Liver (tissue), 9 donors: Measurements from ENCODE around the gene FAM200C. TPM values are rescaled to one million over a fixed set of nuclear protein-coding genes. Genes with fewer than 3 reads are reported as not detected.

ENCODE experiments used
- DNase-seq: peaks from one replicate; pipeline ENCODE4 v3.0.0-alpha.2; 2017; ENCODE audit warnings: low spot score
- H3K27ac ChIP-seq, 2 donors: one replicate each; pipeline ENCODE4 v1.7.0; 2013; ENCODE audit warnings: inconsistent platforms in 2 of 2, low read length in 2 of 2, control low read depth in 1 of 2, low read depth in 1 of 2, mild to moderate bottlenecking in 1 of 2
- H3K27me3 ChIP-seq, 4 donors: one replicate each; pipeline versions ENCODE4 v1.6.1 to v1.7.0; 2013; ENCODE audit warnings: low read length in 3 of 4, inconsistent platforms in 1 of 4, mild to moderate bottlenecking in 1 of 4, moderate library complexity in 1 of 4; ENCODE audit not compliant: control insufficient read depth in 4 of 4, insufficient read depth in 4 of 4
- H3K36me3 ChIP-seq, 4 donors: one replicate each; pipeline versions ENCODE4 v1.6.1 to v1.7.0; 2013; ENCODE audit warnings: low read length in 3 of 4, mild to moderate bottlenecking in 3 of 4, low read depth in 1 of 4, moderate library complexity in 1 of 4; ENCODE audit not compliant: control insufficient read depth in 4 of 4, insufficient read depth in 3 of 4
- H3K4me1 ChIP-seq, 4 donors: one replicate each; pipeline versions ENCODE4 v1.6.1 to v1.7.0; 2013; ENCODE audit warnings: low read length in 3 of 4, mild to moderate bottlenecking in 3 of 4, moderate library complexity in 1 of 4; ENCODE audit not compliant: control insufficient read depth in 4 of 4, insufficient read depth in 4 of 4
- H3K4me3 ChIP-seq, 3 donors: one replicate each; pipeline versions ENCODE4 v1.6.1 to v1.7.0; 2013; ENCODE audit warnings: low read length in 3 of 3, control low read depth in 1 of 3, low read depth in 1 of 3, mild to moderate bottlenecking in 1 of 3
- H3K9ac ChIP-seq, 2 donors: one replicate each; pipeline ENCODE4 v1.7.0; 2013; ENCODE audit warnings: low read length in 2 of 2, mild to moderate bottlenecking in 2 of 2, moderate library complexity in 2 of 2, control low read depth in 1 of 2, low read depth in 1 of 2
- H3K9me3 ChIP-seq, 4 donors: one replicate each; pipeline versions ENCODE4 v1.6.1 to v1.7.0; 2013; ENCODE audit warnings: low read length in 3 of 4; ENCODE audit not compliant: control insufficient read depth in 4 of 4
- ATF3 ChIP-seq: IDR thresholded peaks from 2 replicates; pipeline ENCODE4 v1.6.1; 2016; ENCODE audit warnings: antibody characterized with exemption
- CTCF ChIP-seq: fragments of 150-350 bp; IDR thresholded peaks from 2 replicates; pipeline ENCODE4 v1.5.1; 2017; ENCODE audit warnings: improper control_type of control experiment, low read depth, low read length; ENCODE audit not compliant: missing input control
- EGR1 ChIP-seq, 2 donors: IDR thresholded peaks; 2 replicates each; pipeline ENCODE4 v1.6.1; 2016 to 2018; ENCODE audit warnings: antibody characterized with exemption in 2 of 2, low read depth in 2 of 2
- FOXA1 ChIP-seq: IDR thresholded peaks from 2 replicates; pipeline ENCODE4 v1.6.1; 2016; ENCODE audit warnings: antibody characterized with exemption
- GABPA ChIP-seq, 2 donors: IDR thresholded peaks in 1 of 2; conservative IDR thresholded peaks in 1 of 2; 2 replicates each; pipeline ENCODE4 v1.6.1; 2016; ENCODE audit warnings: antibody characterized with exemption in 2 of 2, mild to moderate bottlenecking in 1 of 2, moderate library complexity in 1 of 2
- HNF4A ChIP-seq, 2 donors: conservative IDR thresholded peaks; 2 replicates each; pipeline ENCODE4 v1.6.1; 2016; ENCODE audit warnings: antibody characterized with exemption in 2 of 2, mild to moderate bottlenecking in 2 of 2
- JUND ChIP-seq, 2 donors: IDR thresholded peaks; 2 replicates each; pipeline ENCODE4 v1.6.1; 2016; ENCODE audit warnings: antibody characterized with exemption in 2 of 2
- MAX ChIP-seq: IDR thresholded peaks from 2 replicates; pipeline ENCODE4 v1.6.1; 2016; ENCODE audit warnings: antibody characterized with exemption
- NR2F2 ChIP-seq: IDR thresholded peaks from 2 replicates; pipeline ENCODE4 v1.6.1; 2016; ENCODE audit warnings: antibody characterized with exemption
- RAD21 ChIP-seq, 2 donors: IDR thresholded peaks; 2 replicates each; pipeline ENCODE4 v1.6.1; 2016; ENCODE audit warnings: antibody characterized with exemption in 2 of 2, mild to moderate bottlenecking in 2 of 2
- REST ChIP-seq: IDR thresholded peaks from 2 replicates; pipeline ENCODE4 v1.6.1; 2016; ENCODE audit warnings: antibody characterized with exemption, mild to moderate bottlenecking
- RXRA ChIP-seq, 2 donors: IDR thresholded peaks; 2 replicates each; pipeline ENCODE4 v1.6.1; 2017 to 2018; ENCODE audit warnings: antibody characterized with exemption in 2 of 2, mild to moderate bottlenecking in 1 of 2
- TAF1 ChIP-seq: conservative IDR thresholded peaks from 2 replicates; pipeline ENCODE4 v1.6.1; 2016; ENCODE audit warnings: antibody characterized with exemption, mild to moderate bottlenecking
- YY1 ChIP-seq: IDR thresholded peaks from 2 replicates; pipeline ENCODE4 v1.6.1; 2016; ENCODE audit warnings: antibody characterized with exemption, mild to moderate bottlenecking
- ZBTB33 ChIP-seq: IDR thresholded peaks from 2 replicates; pipeline ENCODE4 v1.6.1; 2016; ENCODE audit warnings: antibody characterized with exemption
- WGBS: extraction: QIAGEN DNeasy Blood & Tissue Kit; methylation state at CpG from one replicate; pipeline ENCODE4 v1.1.7; 2013; 5-methylcytosine and 5-hydroxymethylcytosine counted together
- polyA plus RNA-seq, 2 donors: library from polyadenylated mRNA; stranded (reverse) in 1 of 2; unstranded in 1 of 2; fragments of 200-250 nt in 1 of 2; fragments of >200 nt in 1 of 2; fragmentation: Nextera tagmentation in 1 of 2; extraction: Ambion mirVana in 1 of 2; gene quantifications; one replicate each; pipeline versions ENCODE4 v1.2.1 to v1.2.3, GENCODE V29; 2013 to 2015
- total RNA-seq, 2 donors: library from RNA; depleted of rRNA; stranded (reverse); fragments of >200 nt; gene quantifications; one replicate each; pipeline ENCODE4 v1.2.3, GENCODE V29; 2014
- donor health status: healthy.
- donor health status: healthy.
- donor health status: healthy.
- donor health status: healthy.
- donor health status: healthy.

The FAM200C gene
- total and polyA plus RNA-seq, 4 donors: 0.57 to 2.9 (median 1.3) TPM

GRCh38 chr5:160359816-160360215 lies 40.0 kb downstream of the FAM200C start:
- whole genome bisulfite sequencing: 77% methylated on average over 4 of the region's 4 CpGs
- Histone ChIP-seq H3K4me1 (no peaks in the 10 kb centered on the region), H3K27me3 (no peaks in the 10 kb centered on the region), H3K36me3 (no peaks in the 10 kb centered on the region), H3K9me3 (no peaks in the 10 kb centered on the region), H3K9ac (no peak overlapping the region), H3K4me3 (no peak overlapping the region), H3K27ac (no peak overlapping the region)
- TF ChIP-seq YY1: no peak
- DNase-seq: no peak

- Histone ChIP-seq H3K9ac (no peak overlapping the region), H3K9me3 (no peaks in the 10 kb centered on the region), H3K4me1 (no peaks in the 10 kb centered on the region), H3K27ac (no peak overlapping the region), H3K36me3 (no peaks in the 10 kb centered on the region), H3K27me3 (no peaks in the 10 kb centered on the region), H3K4me3 (no peak overlapping the region)
- no peak for TF ChIP-seq JUND (IDR thresholded peaks at IDR 0.05)
- TF ChIP-seq HNF4A (conservative IDR thresholded peaks at IDR 0.05): no peak
- no peak for TF ChIP-seq REST
- TF ChIP-seq MAX: no peak
- DNase-seq: no peak
- whole genome bisulfite sequencing: 73% methylated on average over 1 of the region's 1 CpG
Measured at GRCh38 chr5:160359242-160359641, 40.6 kb downstream of the FAM200C start.

GRCh38 chr5:160357861-160358411 lies 41.9 kb downstream of the FAM200C start:
- Histone ChIP-seq H3K9me3 (no peaks in the 10 kb centered on the region), H3K9ac (no peak overlapping the region), H3K4me3 (no peak overlapping the region), H3K27ac (no peak overlapping the region), H3K27me3 (peaks cover 0 to 4% (median 0%) of the 10 kb centered on the region in 4 donors), H3K4me1 (no peaks in the 10 kb centered on the region), H3K36me3 (no peaks in the 10 kb centered on the region)
- DNase-seq: no peak
- 72% methylated on average over 7 of the region's 7 CpGs for WGBS
- TF ChIP-seq REST (no peak), EGR1 (IDR thresholded peaks at IDR 0.05; ENCODE audit: low read depth in 2 of 2) (no peak), FOXA1 (no peak), ATF3 (no peak), CTCF (no peak), TAF1 (no peak), MAX (no peak), YY1 (no peak), NR2F2 (no peak), RXRA (IDR thresholded peaks at IDR 0.05) (no peak), RAD21 (IDR thresholded peaks at IDR 0.05) (no peak), JUND (IDR thresholded peaks at IDR 0.05) (no peak), HNF4A (conservative IDR thresholded peaks at IDR 0.05) (no peak), GABPA (IDR thresholded peaks at IDR 0.05 in 1 of 2, conservative IDR thresholded peaks at IDR 0.05 in 1 of 2) (no peak), ZBTB33 (no peak)
